HepG2 (cell line): ENCODE data around the gene LDLRAD3. TPM values are rescaled to one million over a fixed set of nuclear protein-coding genes. Genes with fewer than 3 reads are reported as not detected.

Experiments
- ATAC-seq: fragments of 200-7000 bp; cut with Tn5 transposase; 3 replicates; pipeline ENCODE4 v1.9.1; 2020; ENCODE audit warnings: mild to moderate bottlenecking, moderate library complexity
- BruUV-seq: library from RNA; stranded (reverse); fragments of 400-500 nt; replicated peaks from 2 replicates; lab custom pipeline; 2021; lab: Mats Ljungman, UMichigan
- CTCF ChIA-PET: fragments of 300-600 bp; formaldehyde crosslinking; extraction: SDS; loops from one replicate; lab custom pipeline; 2021; ENCODE audit warnings: low total read pairs, inconsistent platforms, low intra/inter-chr PET ratio; lab: Yijun Ruan, JAX
- POLR2A ChIA-PET: fragments of 350-600 bp; sonication (Branson Sonifier 250); formaldehyde crosslinking; loops from one replicate; lab custom pipeline; 2020; ENCODE audit warnings: antibody characterized with exemption, inconsistent platforms; lab: Yijun Ruan, JAX
- DNase-seq: peaks from one replicate; pipeline ENCODE4 v3.0.0-alpha.2; 2015; ENCODE audit warnings: low spot score
- FAIRE-seq: peaks from 3 replicates; lab custom pipeline; 2011; peaks lifted over from hg19 to GRCh38; lab: Jason Lieb, UNC
- H2AFZ ChIP-seq: one replicate; pipeline ENCODE4 v1.6.1; 2011; ENCODE audit warnings: low read length, inconsistent platforms
- H3K27ac ChIP-seq: fragments of 300-600 bp; 3 replicates; pipeline ENCODE4 v1.8.0; 2011; ENCODE audit warnings: mixed run types, mild to moderate bottlenecking, mixed read lengths, low read length, inconsistent platforms; ENCODE audit not compliant: insufficient read depth; ENCODE audit errors: extremely low read length
- H3K27me3 ChIP-seq, 2 experiments: fragments of 200-600 bp in 1 of 2; 2 replicates in 1 of 2; 3 replicates in 1 of 2; pipeline versions ENCODE4 v1.6.0 to v1.8.0; 2011; ENCODE audit warnings: low read length in 2 of 2, mild to moderate bottlenecking in 2 of 2, moderate library complexity in 2 of 2, inconsistent platforms in 1 of 2; ENCODE audit not compliant: insufficient read depth in 2 of 2, control insufficient read depth in 1 of 2
- H3K36me3 ChIP-seq, 2 experiments: fragments of 200-600 bp in 1 of 2; replicated peaks in 1 of 2; 2 replicates in 1 of 2; 3 replicates in 1 of 2; pipeline versions ENCODE4 v1.5.1 to v1.8.0; 2011; ENCODE audit warnings: low read length in 2 of 2, inconsistent platforms in 1 of 2; ENCODE audit not compliant: insufficient read depth in 2 of 2, control insufficient read depth in 1 of 2
- H3K4me1 ChIP-seq: 2 replicates; pipeline ENCODE4 v1.5.1; 2012; ENCODE audit warnings: low read length, inconsistent platforms; ENCODE audit not compliant: insufficient read depth
- H3K4me2 ChIP-seq: 2 replicates; pipeline ENCODE4 v1.6.0; 2011; ENCODE audit warnings: low read depth, low read length, inconsistent platforms
- H3K4me3 ChIP-seq, 3 experiments: fragments of 200-600 bp in 1 of 3; sonication (generic), shearing (Covaris generic) in 1 of 3; replicated peaks in 1 of 3; 2 replicates each; pipeline ENCODE4 v1.5.1; 2011 to 2016; ENCODE audit warnings: low read length in 3 of 3, inconsistent platforms in 2 of 3, low read depth in 2 of 3, mild to moderate bottlenecking in 2 of 3, control low read depth in 1 of 3, mixed read lengths in 1 of 3; ENCODE audit not compliant: insufficient read depth in 1 of 3
- H3K79me2 ChIP-seq: one replicate; pipeline ENCODE4 v1.6.1; 2011; ENCODE audit warnings: low read length, inconsistent platforms; ENCODE audit not compliant: insufficient read depth
- H3K9ac ChIP-seq: 2 replicates; pipeline ENCODE4 v1.6.0; 2011; ENCODE audit warnings: mild to moderate bottlenecking, low read depth, low read length, inconsistent platforms; ENCODE audit not compliant: insufficient read depth
- H3K9me3 ChIP-seq: 2 replicates; pipeline ENCODE4 v1.5.1; 2012; ENCODE audit warnings: mild to moderate bottlenecking, low read length
- H4K20me1 ChIP-seq: 2 replicates; pipeline ENCODE4 v1.6.0; 2011; ENCODE audit warnings: inconsistent platforms, mild to moderate bottlenecking, low read length, moderate library complexity; ENCODE audit not compliant: insufficient read depth
- BCL3 ChIP-seq: sonication (generic); formaldehyde crosslinking; IDR thresholded peaks from 2 replicates; pipeline ENCODE4 v1.5.1; 2020; ENCODE audit warnings: mild to moderate bottlenecking, missing genetic modification reagents, moderate library complexity
- CHCHD3 ChIP-seq: sonication (generic); formaldehyde crosslinking; IDR thresholded peaks from 2 replicates; pipeline ENCODE4 v1.8.0; 2022; ENCODE audit warnings: mild to moderate bottlenecking, missing genetic modification reagents, moderate library complexity
- EZH2 ChIP-seq: conservative IDR thresholded peaks from 2 replicates; pipeline ENCODE4 v1.6.1; 2012; ENCODE audit warnings: mild to moderate bottlenecking, low read depth, low read length, moderate library complexity
- NFRKB ChIP-seq: fragments of 450-650 bp; IDR thresholded peaks from 2 replicates; pipeline ENCODE4 v1.6.1; 2017
- SNAPC5 ChIP-seq: sonication (generic); formaldehyde crosslinking; IDR thresholded peaks from 2 replicates; pipeline ENCODE4 v1.8.1; 2023; ENCODE audit warnings: mild to moderate bottlenecking, missing genetic modification reagents, borderline replicate concordance
- SRSF4 ChIP-seq: fragments of 200-400 bp; formaldehyde crosslinking; IDR thresholded peaks from one replicate; pipeline ENCODE4 v1.6.1; 2018; ENCODE audit warnings: mild to moderate bottlenecking, low read depth, low read length, moderate library complexity; ENCODE audit not compliant: poor library complexity, severe bottlenecking
- TEF ChIP-seq: sonication (generic); formaldehyde crosslinking; IDR thresholded peaks from 2 replicates; pipeline ENCODE4 v1.5.0; 2020; ENCODE audit warnings: missing genetic modification reagents
- ZFP37 ChIP-seq: sonication (generic); formaldehyde crosslinking; IDR thresholded peaks from 2 replicates; pipeline ENCODE4 v1.4.0; 2020; ENCODE audit warnings: missing genetic modification reagents, borderline replicate concordance
- ZNF235 ChIP-seq: sonication (generic); formaldehyde crosslinking; IDR thresholded peaks from 2 replicates; pipeline ENCODE4 v1.8.1; 2023; ENCODE audit warnings: mild to moderate bottlenecking, missing genetic modification reagents, borderline replicate concordance
- ZNF34 ChIP-seq: sonication (generic); formaldehyde crosslinking; IDR thresholded peaks from 2 replicates; pipeline ENCODE4 v1.4.0; 2020; ENCODE audit warnings: mild to moderate bottlenecking, missing genetic modification reagents, borderline replicate concordance
- ZNF558 ChIP-seq: sonication (generic); formaldehyde crosslinking; IDR thresholded peaks from 2 replicates; pipeline ENCODE4 v1.9.0; 2022; ENCODE audit warnings: mild to moderate bottlenecking, missing genetic modification reagents, borderline replicate concordance
- ZNF598 ChIP-seq: sonication (generic); formaldehyde crosslinking; IDR thresholded peaks from 2 replicates; pipeline ENCODE4 v1.5.1; 2020; ENCODE audit warnings: mild to moderate bottlenecking, missing genetic modification reagents, borderline replicate concordance
- ZNF687 ChIP-seq: sonication (generic); formaldehyde crosslinking; IDR thresholded peaks from 2 replicates; pipeline ENCODE4 v1.5.1; 2020; ENCODE audit warnings: mild to moderate bottlenecking, missing genetic modification reagents, moderate library complexity
- ZNF710 ChIP-seq: sonication (generic); formaldehyde crosslinking; IDR thresholded peaks from 2 replicates; pipeline ENCODE4 v1.5.0; 2020; ENCODE audit warnings: mild to moderate bottlenecking, missing genetic modification reagents, borderline replicate concordance
- WGBS: methylation state at CpG from one replicate; pipeline ENCODE4 v1.1.6; 2017; ENCODE audit warnings: low lambda C conversion rate; 5-methylcytosine and 5-hydroxymethylcytosine counted together
- in situ Hi-C: cut with HindIII; loops from 2 replicates; pipeline ENCODE4 v1.10.0; 2017; ENCODE audit warnings: low pct_unique_long_range_greater_than_20kb; ENCODE audit not compliant: extremely low pct_ligation_motif_present
- intact Hi-C: fragments of 100-400 bp; cut with micrococcal nuclease; formaldehyde crosslinking; loops from one replicate; pipeline ENCODE4 v1.10.0; 2022; ENCODE audit not compliant: unreplicated experiment
- polyA plus RNA-seq, 8 experiments: library from polyadenylated mRNA; depleted of rRNA in 3 of 8; stranded (reverse) in 7 of 8; unstranded in 1 of 8; fragments of >200 nt; fragmentation: Illumina TruSeq in 4 of 8; extraction: Trizol in 4 of 8; gene quantifications; 2 replicates each; pipeline versions ENCODE4 v1.2.1 to v1.2.3, GENCODE V29; 2011 to 2016; ENCODE audit warnings: low read depth in 4 of 8, missing spikeins in 1 of 8, mixed read lengths in 1 of 8; ENCODE audit not compliant: insufficient read depth in 1 of 8
- total RNA-seq, 5 experiments: library from RNA; depleted of rRNA; stranded (reverse); fragments of >200 nt; fragmentation: Illumina TruSeq; extraction: Trizol; gene quantifications; 2 replicates each; pipeline ENCODE4 v1.2.3, GENCODE V29; 2016; ENCODE audit warnings: low read depth in 1 of 5

Gene LDLRAD3
- total and polyA plus RNA-seq, 2 of the 13 experiments (the other 11 are each of a cell fraction or from before 2014, with no cell fraction given): 0.50 to 0.60 TPM

DNA sequence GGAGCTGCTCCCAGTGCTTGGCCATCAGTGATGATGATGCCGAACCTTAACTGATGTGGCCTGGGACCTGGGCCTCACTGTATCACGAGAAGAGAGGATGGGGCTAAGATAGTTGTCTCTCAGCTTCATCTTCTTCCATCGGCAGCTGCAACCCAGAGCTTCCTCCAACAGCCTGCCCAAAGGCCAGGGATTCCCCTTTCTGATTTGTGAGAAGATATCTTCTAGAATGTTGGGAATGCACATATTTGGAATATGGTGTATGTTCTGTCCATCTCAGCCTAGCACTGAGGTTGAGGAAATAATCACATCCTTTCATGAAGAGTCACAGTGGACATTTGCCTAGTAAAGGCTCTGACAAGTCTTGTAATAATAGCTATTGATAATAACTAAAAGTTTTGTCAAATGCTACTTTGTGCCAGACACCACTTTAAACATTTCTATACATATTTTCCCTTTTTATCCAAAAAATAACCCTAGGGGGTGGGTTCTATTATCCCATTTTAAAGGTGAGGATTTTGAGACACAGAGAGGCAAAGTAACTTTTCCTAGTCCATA, 272.3 kb downstream of the LDLRAD3 start:
- Histone ChIP-seq H4K20me1 (no peaks in the 10 kb centered on the region), H3K27me3 (no peaks in the 10 kb centered on the region; a peak in 2 of 5 replicates), H3K4me2 (no peak overlapping the region), H3K36me3 (no peaks in the 10 kb centered on the region), H3K79me2 (no peaks in the 10 kb centered on the region), H3K4me1 (no peaks in the 10 kb centered on the region), H3K27ac (no peak overlapping the region), H3K4me3 (no peak overlapping the region), H2AFZ (no peak overlapping the region)
- BruUV-seq: no TSS peak
- in situ Hi-C loops: no loop called here
- POLR2A ChIA-PET: no interaction called here
- no peak for DNase-seq
- CTCF ChIA-PET: no interaction called here
- no peak for ATAC-seq
- no CpG with 5 or more reads among the region's 3 CpGs for WGBS
- TF ChIP-seq ZNF598 (no peak), BCL3 (no peak), ZFP37 (no peak), ZNF235 (CRISPR knock-in tag) (no peak), TEF (CRISPR knock-in tag) (no peak), ZNF558 (CRISPR knock-in tag) (no peak), NFRKB (no peak), ZNF34 (CRISPR knock-in tag) (no peak), CHCHD3 (CRISPR knock-in tag) (no peak), ZNF710 (CRISPR knock-in tag) (no peak), EZH2 (no peak), SRSF4 (no peak), ZNF687 (no peak), SNAPC5 (no peak)
- TF ChIP-seq, all 625 proteins: peak for 0
- intact Hi-C loops: no loop called here
- peaks cover 7% of the 10 kb centered on the region for H3K9me3 ChIP-seq
- H3K9ac ChIP-seq: no peak overlapping the region
- no peak for FAIRE-seq
